T-helper 17 cell (primary cell): ENCODE data around the gene OBSL1. TPM values are rescaled to one million over a fixed set of nuclear protein-coding genes. Genes with fewer than 3 reads are reported as not detected.

Experiments used
- total RNA-seq, 4 donors: library from RNA in 2 of 4; stranded (reverse) in 2 of 4; gene quantifications; one replicate each; pipeline ENCODE4 v1.2.3 and lab custom pipeline; 2022 to 2026

Gene OBSL1
- total RNA-seq, 2 donors from 2014 or later: 0.67 to 1.1 TPM

Other genes starting within 250 kb of the OBSL1 start
- not detected for gene RESP18, start 238.8 kb downstream of the OBSL1 start, total RNA-seq
- gene DNPEP, start 183.6 kb downstream of the OBSL1 start, total RNA-seq: 100 to 1,000 TPM in 1 of 2 donors, 10 to 100 TPM in 1; 81.3 to 107 TPM
- not detected for gene DES, start 153.2 kb downstream of the OBSL1 start, total RNA-seq
- gene SPEG, start 136.7 kb downstream of the OBSL1 start, total RNA-seq: 1 to 10 TPM; 7.3 to 8.4 TPM
- 10 to 100 TPM; 25.1 to 27.2 TPM for gene GMPPA, start 72.6 kb downstream of the OBSL1 start, total RNA-seq
- gene ASIC4, start 57.1 kb downstream of the OBSL1 start, total RNA-seq: under 1 TPM in 1 of 2 donors, not detected in 1; 0.13 TPM
- gene CHPF, start 27.7 kb downstream of the OBSL1 start, total RNA-seq: 10 to 100 TPM in 1 of 2 donors, 1 to 10 TPM in 1; 9.4 to 10.4 TPM
- gene TMEM198, start 27.5 kb downstream of the OBSL1 start, total RNA-seq: under 1 TPM; 0.42 to 0.77 TPM
- gene INHA, start 771 bp upstream of the OBSL1 start, total RNA-seq: not detected
- 10 to 100 TPM; 35.8 to 40.6 TPM for gene STK11IP, start 26.3 kb upstream of the OBSL1 start, total RNA-seq
- under 1 TPM in 1 of 2 donors, not detected in 1; 0.08 TPM for gene SLC4A3, start 56.1 kb upstream of the OBSL1 start, total RNA-seq